Kidney epithelial cell (primary cell): ENCODE data around the gene GTF3C1. TPM values are rescaled to one million over a fixed set of nuclear protein-coding genes. Genes with fewer than 3 reads are reported as not detected.

ENCODE experiments used
- DNase-seq: peaks from one replicate; pipeline ENCODE4 v3.0.0-alpha.2; 2010; ENCODE audit warnings: low read depth
- H3K27me3 ChIP-seq: 2 replicates; pipeline ENCODE4 v1.6.0; 2011; ENCODE audit warnings: low read length; ENCODE audit not compliant: control insufficient read depth, insufficient read depth
- H3K36me3 ChIP-seq: 2 replicates; pipeline ENCODE4 v1.5.1; 2011; ENCODE audit warnings: low read length; ENCODE audit not compliant: control insufficient read depth, insufficient read depth
- H3K4me3 ChIP-seq: 2 replicates; pipeline ENCODE4 v1.5.1; 2011; ENCODE audit warnings: low read depth, mild to moderate bottlenecking, control low read depth, low read length
- total RNA-seq: library from RNA; depleted of rRNA; stranded (reverse); fragments of >200 nt; gene quantifications from 2 replicates; pipeline ENCODE4 v1.2.3, GENCODE V29; 2015
- TF ChIP-seq, protein P1 (sequence below): IDR thresholded peaks from 2 replicates; pipeline ENCODE4 v1.5.1; 2011; ENCODE audit warnings: mild to moderate bottlenecking, moderate library complexity, low read length, control low read depth, inconsistent platforms; ENCODE audit not compliant: insufficient read depth, poor library complexity, severe bottlenecking

GTF3C1 gene
- total RNA-seq, 1 donor from 2014 or later = 89.7 TPM

DNA sequence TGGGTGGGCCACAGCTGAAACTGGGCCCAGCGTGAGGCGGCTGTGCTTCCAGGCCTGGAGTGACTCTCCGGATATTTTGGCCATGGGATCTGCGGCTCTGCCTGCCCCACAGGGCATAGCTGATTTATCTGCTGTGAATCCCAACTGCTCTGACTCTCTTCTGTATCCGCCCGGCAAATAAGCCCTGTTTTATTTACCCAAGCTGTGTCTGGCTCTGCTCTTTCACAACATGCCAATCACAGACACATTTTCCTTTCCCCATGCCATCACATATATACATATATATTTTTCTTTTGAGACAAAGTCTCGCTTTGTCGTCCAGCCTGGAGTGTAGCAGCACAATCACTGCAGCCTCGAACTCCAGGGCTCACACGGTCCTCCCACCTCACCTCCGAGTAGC, 33.3 kb downstream of the GTF3C1 start:
- Histone ChIP-seq H3K4me3 (no peak overlapping the region), H3K36me3 (no peaks in the 10 kb centered on the region), H3K27me3 (no peaks in the 10 kb centered on the region)
- DNase-seq = no peak
- TF ChIP-seq, protein P1, sequence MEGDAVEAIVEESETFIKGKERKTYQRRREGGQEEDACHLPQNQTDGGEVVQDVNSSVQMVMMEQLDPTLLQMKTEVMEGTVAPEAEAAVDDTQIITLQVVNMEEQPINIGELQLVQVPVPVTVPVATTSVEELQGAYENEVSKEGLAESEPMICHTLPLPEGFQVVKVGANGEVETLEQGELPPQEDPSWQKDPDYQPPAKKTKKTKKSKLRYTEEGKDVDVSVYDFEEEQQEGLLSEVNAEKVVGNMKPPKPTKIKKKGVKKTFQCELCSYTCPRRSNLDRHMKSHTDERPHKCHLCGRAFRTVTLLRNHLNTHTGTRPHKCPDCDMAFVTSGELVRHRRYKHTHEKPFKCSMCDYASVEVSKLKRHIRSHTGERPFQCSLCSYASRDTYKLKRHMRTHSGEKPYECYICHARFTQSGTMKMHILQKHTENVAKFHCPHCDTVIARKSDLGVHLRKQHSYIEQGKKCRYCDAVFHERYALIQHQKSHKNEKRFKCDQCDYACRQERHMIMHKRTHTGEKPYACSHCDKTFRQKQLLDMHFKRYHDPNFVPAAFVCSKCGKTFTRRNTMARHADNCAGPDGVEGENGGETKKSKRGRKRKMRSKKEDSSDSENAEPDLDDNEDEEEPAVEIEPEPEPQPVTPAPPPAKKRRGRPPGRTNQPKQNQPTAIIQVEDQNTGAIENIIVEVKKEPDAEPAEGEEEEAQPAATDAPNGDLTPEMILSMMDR = no peak

DNA sequence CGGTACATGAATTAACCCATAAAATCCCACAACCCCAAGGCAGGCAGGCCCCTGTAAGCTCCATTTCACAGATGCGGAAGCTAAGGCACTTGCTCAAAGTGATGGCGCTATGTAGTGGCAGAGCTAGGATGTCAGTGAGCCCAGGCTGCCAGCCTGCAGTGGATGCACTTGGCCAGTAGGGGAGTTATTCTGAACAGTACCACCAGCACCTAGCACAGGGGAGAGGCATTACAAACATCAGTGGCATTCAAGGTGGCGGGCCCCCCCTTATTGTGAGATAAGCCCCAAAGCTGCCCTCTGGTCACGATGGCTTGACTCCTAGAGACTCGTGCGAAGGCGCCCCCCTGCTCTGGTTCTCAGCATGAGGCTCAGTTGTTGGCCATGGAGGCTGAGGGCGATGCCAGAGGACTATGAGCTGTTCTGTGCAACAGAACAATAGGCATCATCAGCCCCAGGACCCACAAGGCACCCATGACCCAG, 33.8 kb downstream of the GTF3C1 start:
- no peak for DNase-seq
- peaks cover under 1% of the 10 kb centered on the region for H3K36me3 ChIP-seq
- TF ChIP-seq, protein P1 = peak; percentile 66
- H3K27me3 ChIP-seq = no peaks in the 10 kb centered on the region
- no peak overlapping the region for H3K4me3 ChIP-seq

DNA sequence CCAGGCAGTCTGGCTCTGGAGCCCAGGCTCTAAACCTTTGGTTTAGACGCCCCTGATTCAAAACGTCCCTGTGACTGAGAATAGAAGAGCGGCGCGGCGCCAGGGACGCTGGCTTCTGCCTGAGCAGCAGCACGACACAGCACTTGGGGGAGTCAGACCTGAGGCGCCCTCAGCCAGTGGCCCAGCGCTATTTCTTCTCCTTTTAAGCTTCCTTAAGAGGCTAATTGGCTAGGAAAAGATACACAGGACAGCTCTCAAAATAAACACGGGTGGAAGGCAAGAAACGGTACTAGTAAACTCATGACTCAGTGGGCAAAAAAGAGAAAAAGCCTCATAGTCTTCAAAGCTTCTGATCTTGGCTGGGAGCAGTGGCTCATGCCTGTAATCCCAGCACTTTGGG, 34.9 kb downstream of the GTF3C1 start:
- Histone ChIP-seq H3K27me3 (no peaks in the 10 kb centered on the region), H3K36me3 (peaks cover 2% of the 10 kb centered on the region), H3K4me3 (no peak overlapping the region)
- DNase-seq = no peak
- TF ChIP-seq, protein P1 = no peak

DNA sequence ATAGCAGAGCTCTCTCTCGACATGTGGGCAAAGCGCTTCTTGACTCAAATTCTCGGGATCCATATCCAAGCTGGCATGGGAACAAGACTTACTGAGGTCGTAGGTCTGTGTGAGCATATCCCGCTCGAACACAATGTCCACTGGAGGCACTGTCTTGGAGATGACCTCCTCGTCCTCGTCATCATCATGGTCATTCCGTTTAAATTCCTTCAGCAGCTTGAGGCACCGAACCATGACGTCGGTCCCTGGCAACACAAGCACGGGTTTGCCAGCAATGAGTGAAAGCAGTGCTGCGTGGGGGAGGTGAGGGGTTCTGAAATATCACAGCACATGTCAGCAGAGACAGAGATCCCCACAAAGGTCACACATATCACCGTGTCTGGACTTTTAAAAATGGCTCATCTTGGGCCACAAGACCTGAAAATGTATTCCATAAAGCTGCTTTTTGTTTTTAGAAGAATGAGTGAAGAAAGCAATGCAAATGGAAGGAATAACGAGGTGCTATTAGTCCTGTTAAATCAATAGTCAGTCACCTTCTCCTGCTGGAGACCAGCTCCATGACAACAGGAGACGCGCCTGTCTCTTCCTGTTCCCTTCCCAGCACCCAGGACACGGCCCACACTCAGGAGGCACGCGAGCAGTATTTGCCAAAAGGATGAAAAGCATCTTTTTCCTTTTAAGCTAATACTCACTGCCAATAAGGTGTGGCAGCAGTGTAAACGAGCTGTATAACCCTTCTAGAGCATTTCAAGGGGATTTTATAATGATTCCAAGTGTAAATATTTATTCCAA, 37.9 kb downstream of the GTF3C1 start:
- H3K4me3 ChIP-seq = no peak overlapping the region
- TF ChIP-seq, protein P1 = peak; percentile 57
- DNase-seq = peak; percentile 76
- no peaks in the 10 kb centered on the region for H3K27me3 ChIP-seq
- H3K36me3 ChIP-seq = peaks cover 4% of the 10 kb centered on the region

DNA sequence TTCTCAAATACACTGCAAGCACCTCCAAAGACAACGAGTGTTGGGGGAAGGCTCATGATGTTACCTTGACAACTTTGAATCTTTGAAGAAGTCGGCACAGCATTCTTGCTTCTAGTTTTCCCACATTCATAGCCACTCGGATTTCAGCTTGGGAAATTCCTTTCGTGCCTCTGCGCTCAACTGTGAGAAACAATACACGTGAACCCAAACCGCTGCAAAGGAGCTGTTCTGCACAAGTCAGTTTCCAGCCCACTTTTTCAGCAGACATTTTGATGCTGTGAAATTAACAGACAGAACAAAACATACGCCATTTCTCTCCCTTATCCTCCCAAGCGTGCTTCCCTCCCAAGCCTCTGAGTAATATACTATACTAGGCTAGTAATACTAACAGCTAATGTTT, 41.2 kb downstream of the GTF3C1 start:
- TF ChIP-seq, protein P1 = no peak
- DNase-seq = peak; percentile 65
- peaks cover 4% of the 10 kb centered on the region for H3K36me3 ChIP-seq

DNA sequence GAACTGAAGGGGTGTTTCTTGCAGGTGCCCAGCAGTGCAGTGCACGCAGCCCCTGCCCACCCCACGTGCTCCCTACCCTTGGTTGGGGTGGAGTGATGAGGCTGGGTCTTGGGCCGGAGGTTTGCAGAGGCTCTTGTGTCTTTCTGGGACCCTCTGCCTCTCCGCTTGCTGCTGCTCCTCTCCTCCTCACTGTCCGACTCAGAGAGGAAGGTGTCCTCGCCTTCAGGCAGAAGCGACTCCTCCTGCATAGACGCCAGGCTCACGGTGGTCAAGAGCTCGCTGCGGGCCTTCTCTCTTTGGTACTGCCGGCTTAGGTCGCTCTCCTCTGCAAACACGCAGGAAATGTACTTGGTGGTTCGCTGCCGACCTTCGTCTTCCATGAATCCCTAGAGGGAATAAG, 42.9 kb downstream of the GTF3C1 start:
- no peaks in the 10 kb centered on the region for H3K27me3 ChIP-seq
- no peak overlapping the region for H3K4me3 ChIP-seq
- DNase-seq = no peak
- TF ChIP-seq, protein P1 = no peak
- peaks cover 8% of the 10 kb centered on the region for H3K36me3 ChIP-seq

More for the DNA sequence above, 41.2 kb downstream of the GTF3C1 start:
- no peak overlapping the region for H3K4me3 ChIP-seq
- H3K27me3 ChIP-seq = no peaks in the 10 kb centered on the region
